GM06990 (cell line): ENCODE results near the gene MTERF4.

Source experiments
- DNase-seq: peaks from one replicate; pipeline ENCODE4 v3.0.0-alpha.2; 2011; ENCODE audit not compliant: insufficient read length; ENCODE audit errors: extremely low read depth
- H3K27me3 ChIP-seq: replicated peaks from 2 replicates; pipeline ENCODE4 v1.6.0; 2011; ENCODE audit warnings: low read length; ENCODE audit not compliant: control insufficient read depth, insufficient read depth
- H3K36me3 ChIP-seq: 2 replicates; pipeline ENCODE4 v1.5.1; 2011; ENCODE audit warnings: low read length; ENCODE audit not compliant: control insufficient read depth, insufficient read depth
- H3K4me3 ChIP-seq: replicated peaks from 2 replicates; pipeline ENCODE4 v1.5.1; 2011; ENCODE audit warnings: low read depth, mild to moderate bottlenecking, control low read depth, low read length
- CTCF ChIP-seq: IDR thresholded peaks from 2 replicates; pipeline ENCODE4 v1.5.1; 2011; ENCODE audit warnings: low read length, control low read depth, mild to moderate bottlenecking, inconsistent platforms; ENCODE audit not compliant: insufficient read depth, poor library complexity, severe bottlenecking

MTERF4 gene

GRCh38 chr2:241071677-241072111 lies 30.4 kb downstream of the MTERF4 start:
- no peak overlapping the region for H3K4me3 ChIP-seq
- no peak for TF ChIP-seq CTCF
- no peaks in the 10 kb centered on the region; the same call in 1 of the 2 replicates for H3K36me3 ChIP-seq
- no peaks in the 10 kb centered on the region for H3K27me3 ChIP-seq
- DNase-seq: no peak

GRCh38 chr2:241070811-241071676 lies 31.0 kb downstream of the MTERF4 start:
- no peaks in the 10 kb centered on the region for H3K27me3 ChIP-seq
- DNase-seq: no peak
- H3K36me3 ChIP-seq: no peaks in the 10 kb centered on the region; the same call in 1 of the 2 replicates
- TF ChIP-seq CTCF: no peak
- H3K4me3 ChIP-seq: no peak overlapping the region

- H3K4me3 ChIP-seq: no peak overlapping the region
- H3K27me3 ChIP-seq: no peaks in the 10 kb centered on the region
- DNase-seq: no peak
- H3K36me3 ChIP-seq: no peaks in the 10 kb centered on the region; the same call in 1 of the 2 replicates
- no peak for TF ChIP-seq CTCF
These were observed 31.7 kb downstream of the MTERF4 start for GRCh38 chr2:241070361-241070760.

- Histone ChIP-seq H3K4me3 (no peak overlapping the region), H3K36me3 (no peaks in the 10 kb centered on the region), H3K27me3 (no peaks in the 10 kb centered on the region)
- no peak for DNase-seq
- no peak for TF ChIP-seq CTCF
These were observed 32.2 kb downstream of the MTERF4 start for GRCh38 chr2:241069821-241070281.

- TF ChIP-seq CTCF: no peak
- no peak for DNase-seq
These were observed 32.9 kb downstream of the MTERF4 start for GRCh38 chr2:241068942-241069810.

More at GRCh38 chr2:241068942-241069810, 32.9 kb downstream of the MTERF4 start:
- Histone ChIP-seq H3K27me3 (no peaks in the 10 kb centered on the region), H3K36me3 (no peaks in the 10 kb centered on the region), H3K4me3 (no peak overlapping the region)
